Lower leg skin (tissue), 3 donors: Measurements from ENCODE around the gene CASP3.

Experiments
- POLR2A ChIP-seq, 2 donors: fragments of 450-650 bp; IDR thresholded peaks; one replicate each; pipeline ENCODE4 v1.6.1; 2016 to 2017; ENCODE audit warnings: antibody characterized with exemption in 2 of 2, mild to moderate bottlenecking in 1 of 2, moderate library complexity in 1 of 2
- TF ChIP-seq, protein P1 (sequence below), 3 donors: fragments of 450-650 bp; IDR thresholded peaks; one replicate each; pipeline ENCODE4 v1.5.1; 2016; ENCODE audit warnings: antibody characterized with exemption in 3 of 3, mild to moderate bottlenecking in 3 of 3, moderate library complexity in 2 of 3

GRCh38 chr4:184689681-184690080, 40.4 kb upstream of the CASP3 start:
- TF ChIP-seq, protein P1, sequence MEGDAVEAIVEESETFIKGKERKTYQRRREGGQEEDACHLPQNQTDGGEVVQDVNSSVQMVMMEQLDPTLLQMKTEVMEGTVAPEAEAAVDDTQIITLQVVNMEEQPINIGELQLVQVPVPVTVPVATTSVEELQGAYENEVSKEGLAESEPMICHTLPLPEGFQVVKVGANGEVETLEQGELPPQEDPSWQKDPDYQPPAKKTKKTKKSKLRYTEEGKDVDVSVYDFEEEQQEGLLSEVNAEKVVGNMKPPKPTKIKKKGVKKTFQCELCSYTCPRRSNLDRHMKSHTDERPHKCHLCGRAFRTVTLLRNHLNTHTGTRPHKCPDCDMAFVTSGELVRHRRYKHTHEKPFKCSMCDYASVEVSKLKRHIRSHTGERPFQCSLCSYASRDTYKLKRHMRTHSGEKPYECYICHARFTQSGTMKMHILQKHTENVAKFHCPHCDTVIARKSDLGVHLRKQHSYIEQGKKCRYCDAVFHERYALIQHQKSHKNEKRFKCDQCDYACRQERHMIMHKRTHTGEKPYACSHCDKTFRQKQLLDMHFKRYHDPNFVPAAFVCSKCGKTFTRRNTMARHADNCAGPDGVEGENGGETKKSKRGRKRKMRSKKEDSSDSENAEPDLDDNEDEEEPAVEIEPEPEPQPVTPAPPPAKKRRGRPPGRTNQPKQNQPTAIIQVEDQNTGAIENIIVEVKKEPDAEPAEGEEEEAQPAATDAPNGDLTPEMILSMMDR (IDR thresholded peaks at IDR 0.05): no peak
- TF ChIP-seq POLR2A (IDR thresholded peaks at IDR 0.05): no peak
